Measurements from ENCODE around the gene COQ2.
"Not testable (repeated sequence)": the region's sequence is repeated elsewhere in the genome, so short reads cannot be mapped to it uniquely, and the experiment has no call there.

Gene COQ2

GRCh38 chr4:83284193-83285054 is at the start of gene COQ2:
COQ2 (minus strand) TSS chr4:83284798; CDS start chr4:83284764, 34 bp downstream.
- H3K4me3 ChIP-seq (ENCODE audit: low read length) = peak within 1 kb of the TSS; percentile 78
- TF ChIP-seq CTCF (conservative IDR thresholded peaks at IDR 0.05; ENCODE audit: low read depth, low read length) = no peak
- peak; percentile 78 for DNase-seq (ENCODE audit: low read depth)

- H3K4me3 ChIP-seq (ENCODE audit: low read length) = no peak overlapping the region
- no peak for DNase-seq (ENCODE audit: low read depth)
- no peak for TF ChIP-seq CTCF (conservative IDR thresholded peaks at IDR 0.05; ENCODE audit: low read depth, low read length)
Observed at GRCh38 chr4:83331956-83332355, 47.4 kb upstream of the COQ2 start.

- DNase-seq (ENCODE audit: low read depth) = no peak
Observed at GRCh38 chr4:83329521-83330110, 45.0 kb upstream of the COQ2 start.

GRCh38 chr4:83328521-83329187 is 44.1 kb upstream of the COQ2 start:
- TF ChIP-seq CTCF (conservative IDR thresholded peaks at IDR 0.05; ENCODE audit: low read depth, low read length) = peak; percentile 20
- no peak overlapping the region for H3K4me3 ChIP-seq (ENCODE audit: low read length)
- no peak for DNase-seq (ENCODE audit: low read depth)

More at GRCh38 chr4:83329521-83330110, 45.0 kb upstream of the COQ2 start:
- no peak overlapping the region for H3K4me3 ChIP-seq (ENCODE audit: low read length)
- TF ChIP-seq CTCF (conservative IDR thresholded peaks at IDR 0.05; ENCODE audit: low read depth, low read length) = no peak

GRCh38 chr4:83326546-83326945 is 41.9 kb upstream of the COQ2 start:
- DNase-seq (ENCODE audit: low read depth) = no peak
- no peak for TF ChIP-seq CTCF (conservative IDR thresholded peaks at IDR 0.05; ENCODE audit: low read depth, low read length)

GRCh38 chr4:83325306-83325705 is 40.7 kb upstream of the COQ2 start:
- not testable (repeated sequence) for DNase-seq (ENCODE audit: low read depth); H3K4me3 ChIP-seq (ENCODE audit: low read length)

More at GRCh38 chr4:83326546-83326945, 41.9 kb upstream of the COQ2 start:
- no peak overlapping the region for H3K4me3 ChIP-seq (ENCODE audit: low read length)

GRCh38 chr4:83323136-83323535 is 38.5 kb upstream of the COQ2 start:
- no peak for TF ChIP-seq CTCF (conservative IDR thresholded peaks at IDR 0.05; ENCODE audit: low read depth, low read length)
- no peak for DNase-seq (ENCODE audit: low read depth)
- H3K4me3 ChIP-seq (ENCODE audit: low read length) = no peak overlapping the region
